Fibroblast of mammary gland (primary cell): ENCODE data around the gene MAP3K14.

Experiments
- DNase-seq: peaks from one replicate; pipeline ENCODE4 v3.0.0-alpha.2; 2010; ENCODE audit warnings: low read depth
- H3K4me3 ChIP-seq: 2 replicates; pipeline ENCODE4 v1.5.1; 2011; ENCODE audit warnings: low read depth, mild to moderate bottlenecking, low read length, moderate library complexity; ENCODE audit not compliant: control insufficient read depth
- TF ChIP-seq, protein P1 (sequence below): conservative IDR thresholded peaks from 2 replicates; pipeline ENCODE4 v1.5.1; 2011; ENCODE audit warnings: low read depth, low read length, inconsistent platforms; ENCODE audit not compliant: control insufficient read depth, insufficient read depth

The MAP3K14 gene

DNA sequence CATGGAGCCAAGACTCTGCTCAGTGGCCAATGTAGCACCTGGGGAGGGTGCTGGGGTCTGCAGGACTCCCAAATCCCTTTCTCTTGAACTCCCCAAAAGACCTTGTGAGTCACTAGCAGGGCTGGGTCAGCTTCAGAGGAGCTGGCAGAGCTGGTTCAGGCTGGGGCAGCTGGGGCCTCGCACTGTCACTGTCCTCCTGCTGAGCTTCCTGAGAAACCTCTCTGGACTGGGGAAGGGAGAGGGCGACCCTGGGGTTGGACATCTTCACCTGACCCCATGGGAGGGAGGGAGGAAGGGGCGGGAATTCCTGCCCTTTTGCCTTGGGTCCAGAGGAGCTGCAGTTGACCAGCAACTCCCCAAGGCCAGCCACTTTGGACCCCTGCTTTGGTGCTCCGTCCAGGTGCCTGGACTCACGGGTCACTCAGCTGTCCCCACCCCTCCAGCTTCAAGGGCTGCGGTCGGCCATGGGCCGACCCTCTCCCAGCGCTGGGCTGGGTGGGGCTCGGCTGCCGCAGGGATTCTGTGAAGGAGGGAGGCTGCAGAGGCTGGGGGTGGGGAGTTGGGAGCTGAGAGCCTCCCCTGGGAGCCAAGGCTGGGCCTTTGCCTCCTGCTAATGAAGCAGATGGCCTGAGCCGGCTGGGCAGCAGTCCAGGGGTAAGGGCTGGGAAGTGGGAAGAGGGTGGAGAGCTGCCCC lies 85.9 kb downstream of the MAP3K14 start:
- peak; percentile 56 for DNase-seq
- TF ChIP-seq, protein P1, sequence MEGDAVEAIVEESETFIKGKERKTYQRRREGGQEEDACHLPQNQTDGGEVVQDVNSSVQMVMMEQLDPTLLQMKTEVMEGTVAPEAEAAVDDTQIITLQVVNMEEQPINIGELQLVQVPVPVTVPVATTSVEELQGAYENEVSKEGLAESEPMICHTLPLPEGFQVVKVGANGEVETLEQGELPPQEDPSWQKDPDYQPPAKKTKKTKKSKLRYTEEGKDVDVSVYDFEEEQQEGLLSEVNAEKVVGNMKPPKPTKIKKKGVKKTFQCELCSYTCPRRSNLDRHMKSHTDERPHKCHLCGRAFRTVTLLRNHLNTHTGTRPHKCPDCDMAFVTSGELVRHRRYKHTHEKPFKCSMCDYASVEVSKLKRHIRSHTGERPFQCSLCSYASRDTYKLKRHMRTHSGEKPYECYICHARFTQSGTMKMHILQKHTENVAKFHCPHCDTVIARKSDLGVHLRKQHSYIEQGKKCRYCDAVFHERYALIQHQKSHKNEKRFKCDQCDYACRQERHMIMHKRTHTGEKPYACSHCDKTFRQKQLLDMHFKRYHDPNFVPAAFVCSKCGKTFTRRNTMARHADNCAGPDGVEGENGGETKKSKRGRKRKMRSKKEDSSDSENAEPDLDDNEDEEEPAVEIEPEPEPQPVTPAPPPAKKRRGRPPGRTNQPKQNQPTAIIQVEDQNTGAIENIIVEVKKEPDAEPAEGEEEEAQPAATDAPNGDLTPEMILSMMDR = no peak
- no peak overlapping the region for H3K4me3 ChIP-seq

DNA sequence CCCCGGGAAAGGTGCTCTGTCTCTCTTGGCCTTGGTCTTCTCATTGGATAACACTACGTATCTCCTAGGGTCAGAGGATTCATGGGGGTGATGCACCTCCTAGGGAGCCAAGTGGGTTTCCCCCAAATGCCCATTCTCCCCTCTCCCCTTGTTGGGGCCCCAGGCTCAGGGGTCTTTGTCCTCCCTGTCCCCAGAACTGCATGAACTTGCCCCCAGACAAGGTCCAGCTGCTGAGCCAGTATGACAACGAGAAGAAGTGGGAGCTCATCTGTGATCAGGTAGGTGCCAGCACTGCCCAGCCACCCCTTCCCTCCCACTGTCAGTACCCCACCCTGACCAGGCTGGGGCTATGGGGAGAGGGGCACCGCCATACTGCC lies 86.4 kb downstream of the MAP3K14 start:
- no peak for DNase-seq
- H3K4me3 ChIP-seq = no peak overlapping the region
- TF ChIP-seq, protein P1 = no peak

DNA sequence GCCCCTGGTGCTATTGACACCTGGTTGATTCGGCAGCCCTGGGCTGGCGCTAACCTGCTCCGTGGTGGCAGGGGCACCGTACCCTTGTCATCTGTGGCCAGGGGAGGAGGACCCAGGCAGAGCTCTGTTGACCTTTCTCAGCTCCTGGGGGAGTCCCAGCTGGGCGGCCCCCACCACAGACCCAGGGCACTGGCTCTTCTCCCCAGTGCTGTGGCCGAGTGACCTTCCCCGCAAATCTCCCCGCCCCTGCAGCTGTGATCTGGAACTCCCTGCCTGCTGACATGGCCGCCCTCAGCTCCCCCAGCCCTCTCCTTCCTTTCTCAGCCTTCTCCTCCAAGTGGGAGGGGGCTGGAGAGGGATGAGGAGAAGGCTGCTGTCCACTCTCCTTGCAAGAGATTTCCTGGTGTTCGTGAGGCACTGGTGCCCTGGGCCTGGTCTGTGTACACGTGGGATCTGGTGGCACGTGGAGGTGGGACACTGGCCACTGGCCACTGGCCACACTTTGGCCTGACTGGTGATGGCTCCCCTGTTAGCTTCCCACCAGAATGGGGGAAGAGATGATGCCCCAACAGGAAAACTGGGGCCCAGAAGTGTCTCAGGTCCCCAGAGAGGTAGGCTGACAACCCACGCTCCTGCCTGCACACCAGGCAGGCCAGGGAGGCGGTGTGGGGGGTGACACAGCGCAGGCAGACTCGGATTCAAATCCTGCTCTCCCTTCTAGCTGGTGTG lies 87.0 kb downstream of the MAP3K14 start:
- H3K4me3 ChIP-seq = no peak overlapping the region
- TF ChIP-seq, protein P1 = no peak
- no peak for DNase-seq

DNA sequence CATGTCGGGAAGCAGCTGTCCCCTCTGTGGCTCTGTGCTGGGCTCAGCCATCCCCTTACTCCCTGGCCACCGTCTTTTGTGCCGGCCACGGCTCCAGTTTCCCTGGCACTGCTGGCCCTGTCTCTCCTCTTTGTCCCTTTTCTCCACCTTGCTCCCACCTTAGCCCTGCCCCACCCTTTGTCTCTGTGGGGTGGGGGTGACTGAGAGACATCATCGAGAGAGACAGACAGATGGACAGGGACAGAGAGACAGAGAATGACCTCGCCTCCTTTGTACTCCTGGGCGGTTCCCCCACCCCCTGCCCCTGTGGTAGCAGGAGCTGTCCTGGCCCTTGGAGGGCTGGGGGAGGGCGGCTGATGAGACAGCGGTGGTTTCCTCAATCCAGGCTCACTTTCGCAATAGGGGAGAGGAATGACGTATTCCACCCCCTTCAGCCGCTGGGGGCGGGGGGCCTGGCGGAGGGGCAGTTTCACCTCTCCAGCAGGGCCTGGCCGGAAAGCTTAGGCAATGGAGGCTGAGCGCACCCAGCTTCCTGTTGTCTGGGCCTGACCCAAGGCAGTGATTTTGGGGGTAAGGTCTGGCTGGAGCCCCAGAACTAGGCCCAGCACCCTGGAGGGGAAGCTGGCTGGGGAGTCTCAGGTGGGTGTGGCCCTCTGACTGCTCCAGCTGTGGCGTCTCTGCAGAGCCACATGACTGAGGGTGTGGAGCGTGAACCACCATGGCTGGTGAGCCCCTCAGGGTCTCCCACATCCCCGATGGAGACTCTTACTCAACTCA lies 87.9 kb downstream of the MAP3K14 start:
- no peak overlapping the region for H3K4me3 ChIP-seq
- TF ChIP-seq, protein P1 = no peak
- peak; percentile 94 for DNase-seq

DNA sequence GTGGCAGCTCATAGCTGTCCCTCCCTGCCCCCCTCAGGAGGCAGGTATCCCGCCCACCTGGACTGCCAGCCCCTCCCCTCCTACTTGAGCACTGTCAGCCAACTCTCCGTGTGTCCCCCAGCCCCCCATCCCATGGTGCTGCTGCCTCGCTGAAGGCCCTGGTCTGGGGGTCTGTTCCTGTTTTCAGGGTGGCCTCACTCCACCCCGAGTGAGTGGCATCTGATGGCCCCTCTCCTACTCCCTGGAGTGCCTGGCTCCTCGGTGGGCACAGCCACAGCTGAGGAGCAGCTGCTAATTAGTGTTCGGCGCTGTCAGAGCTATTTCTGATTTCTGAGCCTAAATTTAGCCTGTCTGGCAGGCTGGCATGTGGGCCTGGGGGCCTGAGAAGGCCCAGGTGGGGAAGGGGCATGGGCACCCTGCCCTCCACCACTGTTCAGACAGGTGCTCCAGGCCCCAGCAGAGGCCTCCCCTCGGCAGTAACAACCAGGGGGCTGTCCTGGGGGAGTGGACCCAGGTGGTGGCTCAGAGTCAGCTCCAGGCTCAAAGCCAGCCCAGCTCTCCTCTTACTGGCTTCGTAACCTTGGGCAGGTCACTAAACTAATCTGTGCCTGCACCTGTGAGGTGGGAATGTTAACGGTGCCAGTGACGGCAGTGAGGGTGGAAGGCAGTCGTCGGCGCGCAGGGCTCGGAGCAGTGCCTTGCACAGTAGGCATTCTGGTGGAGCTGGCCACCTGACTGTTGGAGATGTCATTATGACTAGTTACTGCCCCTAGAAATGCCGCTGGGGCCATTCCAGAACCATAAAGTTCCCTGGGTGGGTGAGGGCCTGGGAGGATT lies 88.7 kb downstream of the MAP3K14 start:
- TF ChIP-seq, protein P1 = no peak
- no peak overlapping the region for H3K4me3 ChIP-seq
- DNase-seq = no peak
